PC-9 (cell line): ENCODE data around the gene MEMO1.

Source experiments
- EZH2 ChIP-seq: fragments of 200-600 bp; sonication (generic); IDR thresholded peaks from 2 replicates; pipeline ENCODE4 v1.8.0; 2017; ENCODE audit warnings: antibody characterized with exemption, low read depth
- TF ChIP-seq, protein P1 (sequence below): fragments of 200-600 bp; sonication (generic); conservative IDR thresholded peaks from 2 replicates; pipeline ENCODE4 v1.6.1; 2017; ENCODE audit warnings: mixed run types, antibody characterized with exemption, mild to moderate bottlenecking, moderate library complexity

GRCh38 chr2:31832363-31832762, 178.4 kb downstream of the MEMO1 start:
- TF ChIP-seq, protein P1, sequence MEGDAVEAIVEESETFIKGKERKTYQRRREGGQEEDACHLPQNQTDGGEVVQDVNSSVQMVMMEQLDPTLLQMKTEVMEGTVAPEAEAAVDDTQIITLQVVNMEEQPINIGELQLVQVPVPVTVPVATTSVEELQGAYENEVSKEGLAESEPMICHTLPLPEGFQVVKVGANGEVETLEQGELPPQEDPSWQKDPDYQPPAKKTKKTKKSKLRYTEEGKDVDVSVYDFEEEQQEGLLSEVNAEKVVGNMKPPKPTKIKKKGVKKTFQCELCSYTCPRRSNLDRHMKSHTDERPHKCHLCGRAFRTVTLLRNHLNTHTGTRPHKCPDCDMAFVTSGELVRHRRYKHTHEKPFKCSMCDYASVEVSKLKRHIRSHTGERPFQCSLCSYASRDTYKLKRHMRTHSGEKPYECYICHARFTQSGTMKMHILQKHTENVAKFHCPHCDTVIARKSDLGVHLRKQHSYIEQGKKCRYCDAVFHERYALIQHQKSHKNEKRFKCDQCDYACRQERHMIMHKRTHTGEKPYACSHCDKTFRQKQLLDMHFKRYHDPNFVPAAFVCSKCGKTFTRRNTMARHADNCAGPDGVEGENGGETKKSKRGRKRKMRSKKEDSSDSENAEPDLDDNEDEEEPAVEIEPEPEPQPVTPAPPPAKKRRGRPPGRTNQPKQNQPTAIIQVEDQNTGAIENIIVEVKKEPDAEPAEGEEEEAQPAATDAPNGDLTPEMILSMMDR: no peak
- no peak for TF ChIP-seq EZH2
